HG03354 (cell line): ENCODE data around the gene SART3.

Experiments
- ATAC-seq: cut with Tn5 transposase; IDR thresholded peaks from one replicate; pipeline ENCODE4 v1.9.1; 2021; ENCODE audit warnings: mild to moderate bottlenecking; ENCODE audit not compliant: unreplicated experiment, poor library complexity, severe bottlenecking

Gene SART3

DNA sequence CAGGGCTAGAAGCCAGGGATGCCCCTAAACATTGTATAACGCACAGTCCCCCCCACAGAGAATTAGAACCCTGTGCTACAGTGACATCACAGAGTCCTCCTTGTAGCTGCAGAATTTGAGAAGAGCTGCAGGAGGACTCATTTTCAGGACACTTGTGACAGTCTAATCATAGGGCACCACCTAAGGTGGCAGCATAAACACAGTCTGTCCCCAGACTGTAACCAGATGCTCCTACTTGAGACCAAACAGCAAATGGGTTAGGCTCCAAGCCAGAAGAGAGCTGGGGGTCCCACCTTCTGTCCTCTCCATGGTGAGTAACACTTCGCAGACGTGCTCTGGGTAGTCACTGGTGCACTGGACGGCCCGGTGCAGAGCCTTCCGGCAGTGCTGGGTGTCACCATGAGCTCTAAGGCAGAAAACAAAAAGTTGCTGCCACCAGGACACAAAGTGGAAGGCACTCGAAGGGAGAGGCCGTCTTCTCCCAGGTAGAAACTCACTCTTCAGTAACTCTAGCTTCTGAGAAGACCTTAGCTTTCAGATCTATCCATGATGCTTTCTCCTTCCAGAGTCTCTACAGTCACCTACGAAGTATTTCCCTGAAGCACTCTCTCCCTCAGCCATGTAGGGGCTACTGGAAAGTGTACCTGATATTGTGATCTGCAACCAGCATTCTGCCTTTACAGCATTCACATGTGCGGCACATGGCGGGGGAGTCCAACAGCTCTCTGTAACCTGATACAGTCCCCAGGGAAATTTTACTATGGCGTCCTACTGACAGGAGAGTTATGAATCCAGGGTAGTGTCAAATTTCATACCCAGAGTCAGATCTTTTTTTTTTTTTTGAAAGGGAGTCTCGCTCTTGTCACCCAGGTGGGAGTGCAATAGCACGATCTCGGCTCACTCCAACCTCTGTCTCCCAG lies 28.8 kb downstream of the SART3 start:
- no peak for ATAC-seq

DNA sequence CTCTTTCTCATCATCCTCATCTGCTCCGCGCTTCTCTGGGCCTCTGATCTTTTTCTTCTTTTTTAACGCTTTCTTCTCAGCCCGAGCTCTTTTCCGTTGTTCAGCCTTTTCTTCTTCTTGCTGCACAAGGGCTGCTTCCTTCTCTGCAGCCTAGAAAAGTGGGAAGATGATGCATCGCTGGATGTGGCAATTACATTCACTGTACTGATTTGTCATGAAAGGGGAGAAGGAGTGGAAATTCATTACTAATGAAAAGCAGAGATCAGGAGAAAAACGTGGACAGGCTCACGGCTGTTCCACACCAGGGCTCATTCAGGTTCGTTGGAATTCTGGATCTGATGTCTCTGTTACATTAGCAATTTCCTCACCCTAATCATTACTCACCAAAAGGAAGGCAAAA lies 30.8 kb downstream of the SART3 start:
- ATAC-seq: no peak

DNA sequence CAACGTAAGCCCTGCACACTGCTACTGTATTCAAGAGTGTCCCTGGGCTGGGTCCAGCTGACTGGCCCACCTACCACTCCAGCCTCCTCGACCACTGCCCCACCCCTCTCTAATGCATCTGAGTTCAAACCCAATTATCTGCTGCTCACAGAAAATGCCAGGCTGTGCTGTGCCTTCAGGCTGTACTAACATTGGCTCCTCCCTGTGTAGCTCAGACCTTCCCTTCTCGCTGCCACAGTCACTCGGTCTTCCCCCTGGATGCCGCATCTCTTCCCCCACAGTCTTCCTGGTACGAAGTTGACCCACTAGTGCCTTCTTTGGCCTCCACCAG lies 33.8 kb downstream of the SART3 start:
- ATAC-seq: no peak

DNA sequence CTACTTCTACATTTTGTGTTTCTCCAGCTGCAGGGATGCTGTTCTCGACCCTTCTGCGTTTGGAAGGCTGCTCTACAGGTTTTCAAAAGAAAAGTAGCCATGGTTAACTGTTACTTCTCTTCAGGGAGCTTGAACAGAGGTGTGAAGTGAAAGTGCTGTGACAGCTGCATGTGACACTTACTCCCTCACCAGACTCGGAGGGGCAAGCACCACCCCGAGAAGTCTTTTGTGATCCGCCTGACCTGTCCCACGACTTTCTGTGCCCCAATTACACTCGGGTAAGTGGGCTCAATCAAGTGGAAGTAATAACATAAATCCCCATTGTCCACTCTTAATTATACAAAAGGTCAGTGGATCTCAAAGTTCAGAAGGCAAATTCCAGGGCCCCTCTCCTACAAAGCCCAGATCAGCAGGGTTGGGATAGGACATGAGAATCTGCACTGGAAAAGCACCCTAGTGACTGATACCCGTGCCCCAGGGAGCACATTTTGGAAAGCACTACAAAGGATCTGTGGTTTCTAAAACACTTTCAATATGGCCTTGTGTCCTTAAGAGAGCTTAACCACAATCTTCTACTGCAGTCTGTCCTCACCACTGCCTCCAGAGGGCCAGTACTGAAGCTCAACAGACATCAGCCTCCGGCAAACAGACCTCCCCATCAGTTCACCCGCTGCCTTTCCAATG lies 34.3 kb downstream of the SART3 start:
- ATAC-seq: no peak

DNA sequence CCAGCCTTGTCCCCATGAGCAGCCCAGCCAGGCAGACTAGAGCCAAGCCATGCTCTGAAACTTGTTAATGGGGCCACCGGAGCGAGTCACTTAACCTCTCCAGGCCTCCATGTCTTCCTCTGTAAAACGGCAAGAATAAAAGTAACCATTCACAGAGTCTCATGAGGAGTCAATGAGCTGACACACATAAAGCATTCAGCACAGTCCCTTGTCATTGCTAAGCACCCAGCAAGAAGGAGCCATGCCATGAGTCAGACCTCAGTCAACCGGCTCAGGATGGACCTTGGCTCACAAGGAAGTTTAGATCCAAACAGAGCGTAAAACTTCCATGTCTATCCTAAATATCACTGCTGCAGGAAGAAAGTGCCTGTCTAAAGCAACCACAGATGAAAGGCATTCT lies 35.3 kb downstream of the SART3 start:
- no peak for ATAC-seq

DNA sequence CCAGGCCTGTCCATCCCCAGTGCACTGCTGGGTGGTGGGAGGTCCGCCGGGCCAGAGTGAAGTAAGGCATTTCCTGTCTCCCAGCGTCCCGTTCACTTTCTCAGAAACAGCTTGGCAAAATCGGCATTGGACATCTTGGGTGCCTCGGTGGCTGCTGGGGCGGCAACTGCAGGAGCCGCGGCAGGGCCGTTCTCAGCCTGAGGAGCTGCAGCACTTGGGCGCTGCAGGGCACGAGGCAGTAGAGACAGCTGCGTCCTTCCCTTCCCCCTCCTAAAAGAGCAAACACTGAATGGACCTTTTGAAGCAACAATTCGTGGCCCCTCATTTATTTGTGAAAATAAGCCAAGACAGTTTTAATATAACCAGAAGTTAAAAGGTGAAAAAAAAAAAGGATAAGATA lies 37.6 kb downstream of the SART3 start:
- ATAC-seq: no peak

DNA sequence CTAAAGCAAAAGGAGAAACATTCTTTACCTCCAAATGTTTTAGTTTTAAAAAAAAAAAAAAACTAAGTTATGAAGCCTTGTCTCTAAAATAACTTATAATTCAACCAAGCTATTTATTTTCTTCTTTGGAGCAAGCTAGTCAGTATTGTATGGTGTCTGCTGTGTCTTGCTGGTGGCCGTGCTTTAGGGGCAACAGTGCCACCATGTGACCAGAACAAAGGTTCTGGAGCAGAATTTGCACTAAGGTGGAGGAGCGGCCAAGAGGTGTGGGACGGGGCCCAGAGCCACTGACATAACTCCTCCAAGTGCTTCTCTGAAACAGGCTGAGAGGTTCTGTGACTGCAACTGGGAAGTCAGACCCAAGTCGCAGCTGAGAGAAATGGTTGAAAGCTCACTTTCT lies 41.4 kb downstream of the SART3 start:
- ATAC-seq: no peak

DNA sequence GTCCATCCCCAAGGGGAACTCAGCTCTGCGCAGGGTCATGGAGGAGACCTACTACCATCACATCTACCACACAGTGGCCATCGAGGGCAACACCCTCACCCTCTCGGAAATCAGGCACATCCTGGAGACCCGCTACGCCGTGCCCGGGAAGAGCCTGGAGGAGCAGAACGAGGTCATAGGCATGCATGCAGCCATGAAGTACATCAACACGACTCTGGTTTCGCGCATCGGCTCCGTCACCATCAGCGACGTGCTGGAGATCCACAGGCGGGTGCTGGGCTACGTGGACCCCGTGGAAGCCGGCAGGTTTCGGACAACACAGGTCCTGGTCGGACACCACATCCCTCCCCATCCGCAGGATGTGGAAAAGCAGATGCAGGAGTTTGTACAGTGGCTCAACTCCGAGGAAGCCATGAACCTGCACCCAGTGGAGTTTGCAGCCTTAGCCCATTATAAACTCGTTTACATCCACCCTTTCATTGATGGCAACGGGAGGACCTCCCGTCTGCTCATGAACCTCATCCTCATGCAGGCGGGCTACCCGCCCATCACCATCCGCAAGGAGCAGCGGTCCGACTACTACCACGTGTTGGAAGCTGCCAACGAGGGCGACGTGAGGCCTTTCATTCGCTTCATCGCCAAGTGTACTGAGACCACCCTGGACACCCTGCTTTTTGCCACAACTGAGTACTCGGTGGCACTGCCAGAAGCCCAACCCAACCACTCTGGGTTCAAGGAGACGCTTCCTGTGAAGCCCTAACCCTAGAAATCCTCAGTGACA lies 42.1 kb downstream of the SART3 start:
- ATAC-seq: no peak

DNA sequence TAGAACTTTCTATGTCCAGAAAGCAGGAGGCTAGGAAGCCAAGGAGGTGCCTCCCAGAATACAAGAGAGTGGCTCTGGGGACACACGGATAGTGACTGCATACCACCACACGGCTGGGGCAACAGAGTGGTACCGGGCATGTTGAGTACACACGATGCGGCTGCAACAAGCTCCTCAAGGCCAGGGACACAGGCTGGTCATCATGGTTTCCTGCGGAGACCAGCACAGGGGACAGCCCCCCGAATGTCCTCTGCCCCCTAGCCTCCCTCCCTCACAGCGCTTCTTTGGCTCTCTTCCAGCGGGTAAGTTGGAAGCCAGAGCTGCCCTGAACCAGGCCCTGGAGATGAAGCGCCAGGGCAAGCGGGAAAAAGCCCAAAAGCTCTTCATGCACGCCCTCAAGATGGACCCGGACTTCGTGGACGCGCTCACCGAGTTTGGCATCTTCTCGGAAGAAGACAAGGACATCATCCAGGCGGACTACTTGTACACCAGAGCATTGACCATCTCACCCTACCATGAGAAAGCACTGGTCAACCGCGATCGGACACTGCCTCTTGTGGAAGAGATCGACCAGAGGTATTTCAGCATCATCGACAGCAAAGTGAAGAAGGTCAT lies 42.8 kb downstream of the SART3 start:
- ATAC-seq: no peak

DNA sequence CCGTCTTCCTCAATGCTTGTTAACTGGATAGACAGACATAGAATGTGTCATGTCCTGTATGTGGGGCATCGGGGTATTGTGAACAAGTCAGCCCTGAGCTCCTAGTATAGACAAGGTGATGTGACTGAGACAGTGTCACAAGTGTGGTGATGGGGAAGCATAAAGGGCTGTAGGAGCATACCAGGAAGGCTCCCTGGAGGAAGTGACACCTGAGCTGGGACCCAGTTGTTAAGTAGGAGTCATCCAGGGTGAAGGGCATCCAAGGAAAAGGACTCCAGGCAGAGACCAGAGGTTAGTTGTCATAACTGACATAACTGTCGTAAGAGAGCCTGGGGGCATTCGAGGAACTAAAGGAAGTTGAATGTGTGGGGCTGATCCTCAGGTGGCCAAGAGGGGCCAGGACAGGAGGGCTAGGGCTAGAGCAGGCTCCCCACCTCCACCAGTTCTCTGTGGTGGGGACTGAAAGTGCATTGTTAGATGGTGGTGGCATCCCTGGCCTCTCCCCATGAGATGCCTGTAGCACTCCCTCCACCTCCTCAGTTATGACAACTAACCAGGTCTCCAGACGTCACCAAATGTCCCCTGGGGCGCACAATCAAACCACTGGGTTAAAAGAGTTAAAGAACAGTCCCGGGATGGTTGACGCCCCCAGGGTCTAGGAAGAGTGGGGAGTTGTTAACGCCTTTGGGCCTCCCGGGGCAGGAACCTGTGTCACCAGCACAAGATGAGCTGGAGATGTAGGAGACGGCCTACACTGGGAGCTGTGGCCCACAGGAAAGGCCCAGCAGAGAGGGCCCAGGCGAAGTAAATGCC lies 43.5 kb downstream of the SART3 start:
- ATAC-seq: no peak

DNA sequence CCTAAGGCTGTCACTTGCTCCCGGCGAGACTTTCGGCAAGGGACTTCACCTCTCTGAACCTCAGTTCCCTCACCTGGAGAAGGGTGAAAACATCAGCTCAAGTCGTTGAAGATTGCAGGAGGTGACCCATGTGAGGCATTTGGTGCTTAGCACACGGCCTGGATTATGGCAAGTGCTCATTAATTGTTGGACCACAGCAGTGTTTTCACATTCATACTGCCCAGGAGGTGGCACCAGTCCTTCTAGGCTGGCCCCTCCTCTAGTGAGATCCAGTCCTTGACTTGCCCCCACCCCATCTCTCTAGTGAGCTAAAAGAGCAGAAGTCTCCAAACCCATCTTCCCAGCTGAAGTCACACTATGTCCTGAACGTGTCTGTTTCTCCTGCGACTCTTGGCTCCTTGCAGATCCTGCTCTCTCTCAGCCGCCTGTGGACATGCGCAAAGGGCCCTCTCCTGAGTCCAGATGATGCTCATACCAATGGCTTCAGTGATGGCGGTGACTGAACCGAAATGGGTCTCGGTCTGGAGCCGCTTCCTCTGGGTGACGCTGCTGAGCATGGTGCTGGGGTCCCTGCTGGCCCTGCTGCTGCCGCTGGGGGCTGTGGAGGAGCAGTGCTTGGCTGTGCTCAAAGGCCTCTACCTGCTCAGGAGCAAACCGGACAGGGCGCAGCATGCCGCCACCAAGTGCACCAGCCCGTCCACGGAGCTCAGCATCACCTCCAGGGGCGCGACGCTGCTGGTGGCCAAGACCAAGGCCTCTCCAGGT lies 44.3 kb downstream of the SART3 start:
- ATAC-seq: no peak

DNA sequence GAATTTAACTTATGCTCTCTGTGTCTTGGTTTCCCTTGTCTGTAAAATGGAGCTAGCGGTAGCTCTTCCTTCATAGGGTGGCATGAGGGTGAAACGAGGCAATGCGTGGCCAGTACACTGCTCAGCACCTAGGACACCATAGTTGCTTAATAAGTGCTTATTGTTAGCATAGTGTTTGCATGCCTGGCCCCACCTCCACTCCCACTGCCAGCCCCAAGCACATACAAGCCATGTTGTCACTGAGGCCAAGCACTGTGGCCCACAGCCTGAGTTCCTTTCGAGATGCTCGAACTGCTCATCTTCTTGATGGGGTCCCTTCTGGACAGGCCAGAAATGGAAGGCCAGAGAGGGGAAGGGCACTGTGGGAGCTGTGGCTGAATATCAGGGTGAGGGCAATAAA lies 45.1 kb downstream of the SART3 start:
- no peak for ATAC-seq

DNA sequence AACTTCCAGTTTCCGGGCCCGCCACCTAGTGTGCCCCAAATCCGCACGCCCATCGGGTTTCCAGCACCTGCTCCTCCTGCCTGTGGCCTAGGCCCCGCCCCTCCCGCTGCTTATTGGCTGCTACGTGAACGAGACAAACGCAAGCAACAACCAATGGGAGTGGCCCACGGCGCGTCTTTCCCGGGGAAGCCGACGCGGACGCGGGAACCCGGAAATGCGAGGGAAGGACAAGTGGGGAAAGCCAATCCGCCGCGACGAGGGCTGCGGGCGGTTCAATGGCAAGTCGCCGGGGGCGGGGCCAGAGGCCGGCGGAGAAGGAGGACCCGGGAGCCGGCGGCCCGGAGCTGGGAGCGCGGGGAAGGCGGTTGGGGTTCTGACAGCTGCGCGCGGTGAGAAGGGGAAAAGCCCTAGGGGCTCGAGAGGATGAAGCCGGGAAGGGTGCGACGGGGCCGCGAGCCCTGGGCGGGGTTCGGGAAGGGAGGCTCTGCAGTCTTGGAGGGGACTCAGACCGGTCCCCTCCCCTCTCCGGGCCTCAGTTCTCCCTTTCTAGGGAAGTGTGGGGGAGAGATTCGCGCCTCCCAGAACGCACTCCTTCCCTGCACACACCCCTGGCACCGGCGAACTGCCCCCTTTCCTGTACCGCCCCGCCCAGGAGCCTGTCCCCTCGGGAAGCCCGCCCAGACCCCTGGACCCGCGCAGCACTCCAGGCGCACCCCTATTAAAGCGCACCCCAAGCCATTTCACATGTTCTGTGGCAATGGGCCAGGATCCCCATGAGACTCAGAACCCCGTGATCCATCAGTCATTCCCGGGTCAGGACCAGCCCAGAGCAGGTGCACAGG lies 45.8 kb downstream of the SART3 start, which contains the start of gene FICD:
FICD (plus strand) TSS at position 305 of the 842 bp plus-strand sequence. CDS start 1,696 bp downstream, outside the sequence.
- peak; percentile 83 for ATAC-seq

DNA sequence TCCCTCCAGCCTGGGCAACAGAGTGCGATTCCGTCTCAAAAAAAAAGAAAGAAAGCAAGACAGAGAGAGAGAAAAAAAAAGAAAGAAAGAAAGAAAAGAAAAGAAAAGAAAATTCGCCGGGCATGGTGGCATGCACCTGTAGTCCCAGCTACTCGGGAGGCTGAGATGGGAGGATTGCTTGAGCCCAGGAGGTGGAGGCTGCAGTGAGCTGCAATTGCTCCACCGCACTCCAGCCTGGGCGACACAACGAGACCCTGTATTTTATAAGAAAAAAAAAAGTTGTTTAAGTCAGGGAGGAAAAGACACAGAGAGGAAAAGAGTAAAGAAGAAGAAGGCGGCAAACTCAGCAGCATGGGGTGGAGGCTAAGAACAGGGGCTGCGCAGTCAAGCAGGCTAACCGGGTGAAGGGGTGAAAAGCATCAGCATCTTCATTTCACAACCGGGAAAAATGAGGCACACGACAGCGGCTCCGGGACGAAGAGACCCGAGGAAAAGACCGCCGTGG lies 46.5 kb downstream of the SART3 start:
- peak; percentile 8 for ATAC-seq

DNA sequence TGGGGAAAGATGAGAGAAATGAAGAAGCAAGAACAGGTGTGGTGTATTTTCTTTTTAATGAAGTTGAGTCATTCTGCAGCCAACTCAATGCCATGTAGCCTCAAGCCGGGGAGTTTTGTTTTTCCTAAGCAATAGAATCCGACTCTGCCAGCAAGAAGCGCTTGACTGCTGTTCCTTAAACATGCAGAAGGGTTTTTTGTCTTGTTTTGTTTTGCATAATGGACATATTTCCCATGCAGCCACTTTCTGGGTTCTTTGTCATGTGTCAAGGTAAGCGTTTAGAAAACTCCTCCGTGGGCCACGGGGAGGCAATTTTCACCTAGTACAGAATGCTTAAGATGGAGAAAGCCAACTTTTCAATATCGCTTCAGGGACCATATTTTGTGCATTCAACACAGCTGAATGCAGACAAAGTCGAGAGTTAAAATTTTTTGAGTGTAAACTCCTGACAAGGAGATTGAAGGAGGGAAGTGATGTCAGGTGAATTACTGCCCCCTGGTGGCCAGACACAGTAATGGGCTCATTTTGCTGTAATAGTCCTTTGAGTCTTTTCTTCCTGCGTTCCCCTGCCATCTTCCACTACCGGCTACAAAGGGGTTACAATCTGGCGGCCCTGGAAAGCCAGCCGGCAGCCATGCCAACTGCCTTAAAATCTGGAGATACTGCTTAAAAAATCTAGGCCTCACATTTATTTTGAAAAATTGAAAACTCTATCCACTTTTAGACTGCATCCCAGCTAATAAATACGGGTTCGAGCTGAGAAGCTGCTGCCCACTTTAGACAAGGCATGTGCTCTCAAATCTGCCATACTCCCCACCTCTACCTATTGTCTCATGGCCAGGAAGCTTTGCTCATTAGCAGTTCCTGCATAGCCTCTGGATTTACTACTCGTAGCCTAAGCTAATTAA lies 49.1 kb downstream of the SART3 start:
- no peak for ATAC-seq

DNA sequence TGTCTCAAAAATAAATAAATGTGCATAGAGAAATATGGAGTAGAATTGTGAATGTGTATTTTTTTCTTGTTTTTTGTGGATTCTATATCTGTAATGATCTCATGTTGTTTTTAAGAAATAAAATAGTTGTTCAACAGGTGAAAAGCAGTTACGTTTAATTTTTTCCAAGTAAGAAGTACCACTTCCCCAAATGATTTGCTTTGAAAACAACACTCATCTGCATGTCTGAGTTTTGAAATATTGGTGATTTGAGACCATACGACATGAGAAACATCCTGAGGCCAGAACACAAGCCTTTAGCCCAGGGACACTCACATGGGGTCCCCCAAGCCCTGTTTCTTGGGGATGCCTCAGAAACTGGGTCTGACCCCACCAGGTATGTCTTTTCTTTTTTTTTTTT lies 50.1 kb downstream of the SART3 start:
- no peak for ATAC-seq

DNA sequence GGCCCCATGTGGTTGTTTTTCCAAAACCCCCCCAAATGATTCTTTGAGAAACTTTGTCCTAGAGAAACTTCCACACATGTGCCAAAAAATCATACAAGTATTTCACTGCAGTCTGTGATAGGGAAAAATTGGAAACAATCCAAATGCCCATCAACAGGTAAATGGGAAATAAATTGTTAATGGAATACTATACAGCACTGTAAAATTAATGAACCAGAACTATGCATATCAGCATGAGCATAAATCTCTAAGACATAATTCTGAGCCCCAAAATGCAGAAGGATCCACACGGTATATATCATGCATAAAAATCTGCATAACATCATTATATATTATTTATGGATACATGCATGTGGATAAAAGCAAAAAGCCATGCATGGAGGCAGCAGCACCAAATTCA lies 51.2 kb downstream of the SART3 start:
- ATAC-seq: no peak
